Endodermal cell (in vitro differentiated cells): Measurements from ENCODE around the gene DPH2. TPM values are rescaled to one million over a fixed set of nuclear protein-coding genes. Genes with fewer than 3 reads are reported as not detected.

Experiments
- DNase-seq: peaks from one replicate; pipeline ENCODE4 v3.0.0-alpha.2; 2017
- H3K27ac ChIP-seq: 2 replicates; pipeline ENCODE4 v1.5.1; 2013; ENCODE audit warnings: mild to moderate bottlenecking, low read depth, low read length, moderate library complexity
- H3K27me3 ChIP-seq: 2 replicates; pipeline ENCODE4 v1.6.1; 2013; ENCODE audit warnings: mild to moderate bottlenecking, low read length, moderate library complexity; ENCODE audit not compliant: insufficient read depth, control insufficient read depth, poor library complexity, severe bottlenecking
- H3K36me3 ChIP-seq: 2 replicates; pipeline ENCODE4 v1.7.0; 2013; ENCODE audit warnings: mild to moderate bottlenecking, low read length, moderate library complexity; ENCODE audit not compliant: control insufficient read depth, insufficient read depth
- H3K4me1 ChIP-seq: one replicate; pipeline ENCODE4 v1.7.0; 2013; ENCODE audit warnings: low read length; ENCODE audit not compliant: control insufficient read depth, insufficient read depth
- H3K4me3 ChIP-seq: 2 replicates; pipeline ENCODE4 v1.5.1; 2013; ENCODE audit warnings: mild to moderate bottlenecking, low read length, moderate library complexity
- H3K9ac ChIP-seq: 2 replicates; pipeline ENCODE4 v1.6.1; 2013; ENCODE audit warnings: mild to moderate bottlenecking, low read length, moderate library complexity; ENCODE audit not compliant: poor library complexity, severe bottlenecking; ENCODE audit errors: extremely low read depth
- H3K9me3 ChIP-seq: 2 replicates; pipeline ENCODE4 v1.6.1; 2013; ENCODE audit warnings: mild to moderate bottlenecking, low read length, moderate library complexity; ENCODE audit not compliant: control insufficient read depth
- H3K27ac Mint-ChIP-seq: 2 replicates; pipeline ENCODE4 v1.8.0; 2020; ENCODE audit warnings: mixed read lengths
- H3K27me3 Mint-ChIP-seq: 2 replicates; pipeline ENCODE4 v1.8.0; 2021; ENCODE audit warnings: mild to moderate bottlenecking, mixed read lengths; ENCODE audit not compliant: insufficient read depth
- H3K36me3 Mint-ChIP-seq: 2 replicates; pipeline ENCODE4 v1.8.0; 2020; ENCODE audit warnings: low read depth, mixed read lengths
- H3K4me1 Mint-ChIP-seq: 2 replicates; pipeline ENCODE4 v1.8.0; 2020; ENCODE audit warnings: mixed read lengths
- H3K4me3 Mint-ChIP-seq: 2 replicates; pipeline ENCODE4 v1.8.0; 2020; ENCODE audit warnings: mild to moderate bottlenecking, moderate library complexity, mixed read lengths
- H3K9me3 Mint-ChIP-seq: 2 replicates; pipeline ENCODE4 v1.8.0; 2020; ENCODE audit warnings: mild to moderate bottlenecking, mixed read lengths
- CTCF ChIP-seq: fragments of 200-600 bp; sonication (generic); conservative IDR thresholded peaks from 2 replicates; pipeline ENCODE4 v1.5.0; 2021; ENCODE audit warnings: antibody characterized with exemption, mild to moderate bottlenecking
- WGBS, 2 experiments: methylation state at CpG; one replicate each; pipeline versions ENCODE4 v1.1.5 to v1.1.7; 2013; ENCODE audit warnings: missing lambda C conversion rate in 2 of 2, mixed read lengths in 1 of 2; ENCODE audit not compliant: insufficient coverage in 1 of 2, insufficient read length in 1 of 2; 5-methylcytosine and 5-hydroxymethylcytosine counted together
- total RNA-seq, 2 donors: library from RNA; stranded (reverse); fragmentation: NEBNext Ultra II Directional in 1 of 2; extraction: Animal tissue kit (Norgen Biotek cat#: 25700) in 1 of 2; gene quantifications; 2 replicates in 1 of 2; 3 replicates in 1 of 2; pipeline ENCODE4 v1.2.1, GENCODE V29; 2021

DPH2 gene
- total RNA-seq, 2 donors from 2014 or later: 28.5 to 31.3 TPM

GRCh38 chr1:43962324-43962723, 7.5 kb upstream of the DPH2 start:
- DNase-seq: no peak
- H3K9me3 ChIP-seq: no peaks in the 10 kb centered on the region
- Mint-ChIP-seq H3K36me3 (peaks cover 15% of the 10 kb centered on the region), H3K4me3 (no peak overlapping the region), H3K27ac (no peak overlapping the region), H3K4me1 (no peaks in the 10 kb centered on the region), H3K9me3 (no peaks in the 10 kb centered on the region), H3K27me3 (no peaks in the 10 kb centered on the region)
- no peak overlapping the region for H3K4me3 ChIP-seq
- no peak for TF ChIP-seq CTCF
- H3K4me1 ChIP-seq: no peaks in the 10 kb centered on the region
- 89 to 96% methylated on average over 2 of the region's 2 CpGs for WGBS, 2 experiments
- H3K27me3 ChIP-seq: no peaks in the 10 kb centered on the region
- H3K9ac ChIP-seq: no peak overlapping the region
- H3K27ac ChIP-seq: no peak overlapping the region
- peaks cover 21% of the 10 kb centered on the region for H3K36me3 ChIP-seq

GRCh38 chr1:43963006-43963405, 6.8 kb upstream of the DPH2 start:
- Mint-ChIP-seq H3K4me1 (no peaks in the 10 kb centered on the region), H3K27ac (no peak overlapping the region), H3K27me3 (no peaks in the 10 kb centered on the region), H3K4me3 (no peak overlapping the region), H3K9me3 (no peaks in the 10 kb centered on the region), H3K36me3 (peaks cover 12% of the 10 kb centered on the region)
- H3K27me3 ChIP-seq: no peaks in the 10 kb centered on the region
- no peaks in the 10 kb centered on the region for H3K9me3 ChIP-seq
- no peaks in the 10 kb centered on the region for H3K4me1 ChIP-seq
- TF ChIP-seq CTCF: no peak
- WGBS, 2 experiments: 94 to 95% methylated on average over 3 of the region's 3 CpGs
- peaks cover 15% of the 10 kb centered on the region for H3K36me3 ChIP-seq
- H3K27ac ChIP-seq: no peak overlapping the region
- no peak overlapping the region for H3K9ac ChIP-seq
- DNase-seq: no peak
- no peak overlapping the region for H3K4me3 ChIP-seq

- no peak overlapping the region for H3K4me3 Mint-ChIP-seq
- WGBS, 2 experiments: 85 to 86% methylated on average over 4 to 5 of the region's 5 CpGs
These were observed 5.9 kb upstream of the DPH2 start for GRCh38 chr1:43963890-43964289.

More at GRCh38 chr1:43963890-43964289, 5.9 kb upstream of the DPH2 start:
- H3K27ac Mint-ChIP-seq: no peak overlapping the region
- no peak for TF ChIP-seq CTCF
- no peak overlapping the region for H3K27ac ChIP-seq
- H3K36me3 ChIP-seq: peaks cover 8% of the 10 kb centered on the region
- H3K36me3 Mint-ChIP-seq: peaks cover 12% of the 10 kb centered on the region
- H3K27me3 ChIP-seq: no peaks in the 10 kb centered on the region
- no peaks in the 10 kb centered on the region for H3K9me3 Mint-ChIP-seq
- H3K4me1 Mint-ChIP-seq: no peaks in the 10 kb centered on the region
- no peaks in the 10 kb centered on the region for H3K4me1 ChIP-seq
- no peak for DNase-seq
- no peak overlapping the region for H3K9ac ChIP-seq
- no peaks in the 10 kb centered on the region for H3K27me3 Mint-ChIP-seq
- H3K4me3 ChIP-seq: no peak overlapping the region
- H3K9me3 ChIP-seq: no peaks in the 10 kb centered on the region
